Measurements from ENCODE around the gene CHADL. TPM values are rescaled to one million over a fixed set of nuclear protein-coding genes. Genes with fewer than 3 reads are reported as not detected.
"Not testable (repeated sequence)": the region's sequence is repeated elsewhere in the genome, so short reads cannot be mapped to it uniquely, and the experiment has no call there.

CHADL gene
- total RNA-seq, 1 donor from 2014 or later: 3.2 TPM

DNA sequence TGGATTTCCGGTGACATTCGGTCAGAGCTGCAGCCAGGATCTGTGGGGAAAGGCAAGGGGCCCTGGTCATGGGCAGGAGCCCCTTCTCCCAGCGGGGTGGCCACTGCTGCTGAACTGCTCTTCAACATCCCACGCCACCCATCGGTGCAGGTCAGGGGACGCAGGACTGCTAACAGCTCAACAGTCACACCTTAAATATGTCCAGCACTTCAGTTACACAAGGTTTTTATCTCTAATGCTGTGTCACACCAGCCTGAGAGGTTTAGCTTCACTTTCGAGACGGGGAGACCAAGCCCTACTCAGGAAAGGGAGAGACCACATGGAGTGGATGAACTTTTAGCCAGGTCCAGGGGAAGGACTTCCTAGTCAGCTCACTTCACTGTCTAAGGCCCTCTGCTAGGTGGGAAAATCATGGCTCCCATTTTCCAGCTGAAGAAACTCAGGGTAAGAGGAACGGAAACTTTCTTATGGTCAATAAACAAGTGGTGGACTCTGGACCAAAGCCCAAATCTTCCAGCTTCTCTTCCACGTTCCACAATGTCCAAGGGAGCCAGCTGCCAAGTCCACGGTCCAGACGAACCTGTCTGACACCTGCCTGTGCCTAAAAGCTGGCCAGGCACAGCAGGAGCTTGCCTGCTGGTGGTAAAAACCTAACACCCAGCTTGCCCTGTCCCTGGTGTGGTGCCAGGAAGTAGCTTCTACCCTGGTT is 21.0 kb upstream of the CHADL start:
- DNase-seq (ENCODE audit: low spot score in 2 of 2, unreplicated experiment in 2 of 2): no peak
- H3K27ac Mint-ChIP-seq: no peak overlapping the region
- H3K4me3 Mint-ChIP-seq: no peak overlapping the region
- TF ChIP-seq CTCF (IDR thresholded peaks at IDR 0.05; ENCODE audit: unreplicated experiment): no peak
- no peaks in the 10 kb centered on the region for H3K27me3 Mint-ChIP-seq (ENCODE audit: low read depth)
- peaks cover 36% of the 10 kb centered on the region for H3K36me3 Mint-ChIP-seq
- H3K4me1 Mint-ChIP-seq: no peaks in the 10 kb centered on the region
- H3K9me3 Mint-ChIP-seq: no peaks in the 10 kb centered on the region

DNA sequence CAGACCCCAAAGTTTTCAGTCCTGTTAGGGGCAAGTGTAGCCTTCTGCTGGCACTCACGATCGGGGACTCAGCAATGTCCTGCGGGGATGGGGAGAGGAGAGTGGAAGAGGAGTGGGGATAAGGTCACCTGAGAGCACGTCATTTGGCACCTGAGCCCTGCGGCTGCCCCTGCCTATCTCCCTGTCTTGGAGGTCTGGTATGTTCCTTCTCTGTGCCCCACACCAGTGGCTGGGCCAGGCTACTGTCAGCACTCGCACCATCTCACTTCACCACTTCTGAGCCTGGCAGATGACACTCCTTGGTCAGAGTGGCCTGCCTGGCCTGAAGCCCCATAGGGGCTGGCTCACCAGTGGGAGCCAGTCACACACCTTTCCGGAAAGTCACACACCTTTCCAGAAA is 20.1 kb upstream of the CHADL start:
- Mint-ChIP-seq H3K4me3 (no peak overlapping the region), H3K27ac (no peak overlapping the region), H3K36me3 (peaks cover 33% of the 10 kb centered on the region), H3K4me1 (no peaks in the 10 kb centered on the region), H3K9me3 (no peaks in the 10 kb centered on the region), H3K27me3 (ENCODE audit: low read depth) (no peaks in the 10 kb centered on the region)
- no peak for DNase-seq (ENCODE audit: low spot score in 2 of 2, unreplicated experiment in 2 of 2)
- TF ChIP-seq CTCF (IDR thresholded peaks at IDR 0.05; ENCODE audit: unreplicated experiment): no peak

DNA sequence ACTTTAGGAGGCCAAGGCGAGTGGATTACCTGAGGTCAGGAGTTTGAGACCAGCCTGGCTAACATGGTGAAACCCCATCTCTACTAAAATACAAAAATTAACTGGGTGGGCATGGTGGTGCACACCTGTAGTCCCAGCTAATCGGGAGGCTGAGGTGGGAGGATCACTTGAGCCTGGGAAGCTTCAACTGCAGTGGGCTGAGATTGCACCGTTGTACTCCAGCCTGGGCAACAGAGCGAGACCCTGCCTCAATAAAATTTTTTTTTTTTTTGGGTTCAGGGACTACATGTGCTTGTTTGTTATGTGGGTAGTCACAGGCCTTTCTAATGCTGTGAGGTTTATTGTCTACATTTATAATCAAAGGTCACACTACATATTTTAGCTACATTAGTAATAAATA is 19.0 kb upstream of the CHADL start:
- peaks cover 30% of the 10 kb centered on the region for H3K36me3 Mint-ChIP-seq
- not testable (repeated sequence) for H3K4me1 Mint-ChIP-seq; H3K9me3 Mint-ChIP-seq; H3K4me3 Mint-ChIP-seq; H3K27me3 Mint-ChIP-seq (ENCODE audit: low read depth); DNase-seq (ENCODE audit: low spot score in 2 of 2, unreplicated experiment in 2 of 2); H3K27ac Mint-ChIP-seq

- DNase-seq (ENCODE audit: low spot score in 2 of 2, unreplicated experiment in 2 of 2): no peak
- Mint-ChIP-seq H3K4me1 (no peaks in the 10 kb centered on the region), H3K27ac (no peak overlapping the region), H3K9me3 (no peaks in the 10 kb centered on the region), H3K36me3 (peaks cover 27% of the 10 kb centered on the region), H3K27me3 (ENCODE audit: low read depth) (no peaks in the 10 kb centered on the region), H3K4me3 (no peak overlapping the region)
- TF ChIP-seq CTCF (IDR thresholded peaks at IDR 0.05; ENCODE audit: unreplicated experiment): no peak
Observed at GRCh38 chr22:41257696-41258095, 17.0 kb upstream of the CHADL start.

DNA sequence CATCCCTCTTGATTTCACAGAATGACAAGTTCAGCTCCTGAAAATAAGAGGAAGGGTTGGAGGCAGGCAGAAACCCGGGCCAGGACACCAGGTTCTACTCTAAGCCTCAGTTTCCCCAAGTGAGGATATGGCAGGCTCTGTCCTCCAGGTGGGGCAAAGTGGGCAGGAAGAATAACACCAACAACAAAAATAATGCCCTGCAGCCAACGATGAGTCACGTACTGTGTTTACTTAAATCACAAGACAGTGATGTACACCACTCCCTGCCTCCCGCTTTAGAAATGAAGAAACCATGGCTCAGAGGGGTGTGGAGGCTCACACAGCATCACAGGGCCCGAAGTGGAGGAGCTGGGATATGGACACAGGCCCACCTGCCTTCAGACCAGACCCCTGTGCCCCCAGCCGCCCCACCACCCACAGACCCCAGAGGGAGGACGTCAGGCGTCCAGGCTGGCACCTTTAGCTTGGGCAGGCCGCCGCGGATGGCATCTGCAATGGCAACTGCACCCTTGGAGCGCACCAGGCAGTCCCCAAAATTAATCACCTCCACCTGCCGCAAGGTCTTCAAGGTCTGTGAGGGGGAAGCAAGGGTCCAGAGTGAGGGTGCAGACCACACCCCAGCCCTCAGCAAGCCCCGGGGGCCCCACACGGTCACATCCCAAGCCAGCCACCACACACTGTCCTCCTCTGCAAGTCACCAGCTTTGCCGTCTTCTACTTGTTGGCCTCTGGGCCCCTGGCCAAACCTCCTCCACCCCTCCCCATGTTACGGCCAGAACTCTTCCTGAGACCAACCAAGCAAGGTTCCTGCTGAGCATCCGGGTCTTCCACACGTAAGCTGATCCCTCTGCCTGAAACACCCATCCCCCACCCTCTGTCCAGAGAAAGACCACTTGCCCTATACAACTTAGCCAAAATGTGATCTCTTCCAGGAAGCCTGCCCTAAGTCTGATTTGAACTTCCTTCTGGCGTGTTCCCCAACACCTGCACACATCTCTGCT is 15.8 kb upstream of the CHADL start:
- peaks cover 28% of the 10 kb centered on the region for H3K36me3 Mint-ChIP-seq
- TF ChIP-seq CTCF (IDR thresholded peaks at IDR 0.05; ENCODE audit: unreplicated experiment): no peak

DNA sequence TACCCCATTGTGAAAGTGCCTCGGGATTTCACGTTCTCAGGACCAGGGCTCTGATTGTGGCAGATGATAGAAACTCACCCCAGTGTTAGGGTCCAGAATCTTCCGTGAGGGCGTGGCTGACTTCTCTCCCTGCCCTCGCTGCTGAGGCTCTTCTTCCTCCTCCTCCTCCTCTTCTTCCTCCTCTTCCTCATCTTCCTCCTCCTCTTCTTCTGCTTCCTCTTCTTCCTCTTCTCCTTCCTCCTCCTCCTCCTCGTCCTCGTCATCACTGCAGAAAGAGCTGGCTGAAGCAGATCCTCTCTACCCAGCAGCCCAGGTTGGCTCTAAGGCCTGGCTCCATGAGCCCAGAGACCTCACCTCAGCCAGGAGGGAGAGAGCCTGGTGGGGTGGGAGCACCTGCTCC is 13.5 kb upstream of the CHADL start:
- Mint-ChIP-seq H3K4me1 (no peaks in the 10 kb centered on the region), H3K27ac (no peak overlapping the region), H3K4me3 (no peak overlapping the region), H3K36me3 (peaks cover 32% of the 10 kb centered on the region), H3K27me3 (ENCODE audit: low read depth) (no peaks in the 10 kb centered on the region), H3K9me3 (no peaks in the 10 kb centered on the region)
- no peak for TF ChIP-seq CTCF (IDR thresholded peaks at IDR 0.05; ENCODE audit: unreplicated experiment)
- DNase-seq (ENCODE audit: low spot score in 2 of 2, unreplicated experiment in 2 of 2): no peak

More for the DNA sequence above, 15.8 kb upstream of the CHADL start:
- no peak for DNase-seq (ENCODE audit: low spot score in 2 of 2, unreplicated experiment in 2 of 2)
- Mint-ChIP-seq H3K4me3 (no peak overlapping the region), H3K27ac (no peak overlapping the region), H3K4me1 (no peaks in the 10 kb centered on the region), H3K9me3 (no peaks in the 10 kb centered on the region), H3K27me3 (ENCODE audit: low read depth) (no peaks in the 10 kb centered on the region)

Data from mesothelial cell of epicardium (in vitro differentiated cells).